PC-9 (cell line): ENCODE measurements around the gene GP2.

ENCODE experiments used
- CTCF ChIP-seq: fragments of 200-600 bp; sonication (generic); conservative IDR thresholded peaks from 2 replicates; pipeline ENCODE4 v1.6.1; 2017; ENCODE audit warnings: mixed run types, antibody characterized with exemption, mild to moderate bottlenecking, moderate library complexity
- EZH2 ChIP-seq: fragments of 200-600 bp; sonication (generic); IDR thresholded peaks from 2 replicates; pipeline ENCODE4 v1.8.0; 2017; ENCODE audit warnings: antibody characterized with exemption, low read depth

GRCh38 chr16:20327444-20328041 lies at the start of gene GP2:
- TF ChIP-seq CTCF (no peak), EZH2 (no peak)
